GM23248 (cell line): Measurements from ENCODE around the gene DAAM1. TPM values are rescaled to one million over a fixed set of nuclear protein-coding genes. Genes with fewer than 3 reads are reported as not detected.

Source experiments
- DNase-seq: peaks from one replicate; pipeline ENCODE4 v3.0.0-alpha.2; 2015
- H2AFZ ChIP-seq: fragments of 200-600 bp; sonication (generic); 2 replicates; pipeline ENCODE4 v1.6.1; 2016; ENCODE audit warnings: antibody characterized with exemption
- H3F3A ChIP-seq: fragments of 200-600 bp; sonication (generic); 2 replicates; pipeline ENCODE4 v1.6.1; 2016; ENCODE audit warnings: mild to moderate bottlenecking, antibody characterized with exemption, mixed run types; ENCODE audit not compliant: insufficient read depth
- H3K27ac ChIP-seq: fragments of 200-600 bp; sonication (generic); 2 replicates; pipeline ENCODE4 v1.5.1; 2016; ENCODE audit warnings: mild to moderate bottlenecking
- H3K27me3 ChIP-seq: fragments of 200-600 bp; sonication (generic); replicated peaks from 2 replicates; pipeline ENCODE4 v1.6.1; 2016; ENCODE audit warnings: mild to moderate bottlenecking; ENCODE audit not compliant: insufficient read depth
- H3K36me3 ChIP-seq: fragments of 200-600 bp; sonication (generic); 2 replicates; pipeline ENCODE4 v1.6.1; 2016; ENCODE audit warnings: low read depth, mild to moderate bottlenecking
- H3K4me1 ChIP-seq: fragments of 200-600 bp; sonication (generic); 2 replicates; pipeline ENCODE4 v1.6.1; 2016; ENCODE audit warnings: mild to moderate bottlenecking; ENCODE audit not compliant: insufficient read depth
- H3K4me2 ChIP-seq: fragments of 200-600 bp; sonication (generic); one replicate; pipeline ENCODE4 v1.6.1; 2016; ENCODE audit warnings: mild to moderate bottlenecking; ENCODE audit not compliant: unreplicated experiment
- H3K4me3 ChIP-seq: fragments of 200-600 bp; sonication (generic); 2 replicates; pipeline ENCODE4 v1.5.1; 2016; ENCODE audit warnings: mild to moderate bottlenecking
- H3K79me2 ChIP-seq: fragments of 200-600 bp; sonication (generic); 2 replicates; pipeline ENCODE4 v1.6.1; 2016; ENCODE audit warnings: mild to moderate bottlenecking; ENCODE audit not compliant: insufficient read depth
- H3K9ac ChIP-seq: fragments of 200-600 bp; sonication (generic); 2 replicates; pipeline ENCODE4 v1.6.1; 2016; ENCODE audit warnings: mild to moderate bottlenecking
- H3K9me2 ChIP-seq: fragments of 200-600 bp; sonication (generic); 2 replicates; pipeline ENCODE4 v1.6.1; 2016; ENCODE audit warnings: mixed run types, mild to moderate bottlenecking, moderate library complexity; ENCODE audit not compliant: insufficient read depth
- H3K9me3 ChIP-seq: fragments of 200-600 bp; sonication (generic); one replicate; pipeline ENCODE4 v1.6.1; 2017; ENCODE audit warnings: low read depth
- H4K20me1 ChIP-seq: fragments of 200-600 bp; sonication (generic); 2 replicates; pipeline ENCODE4 v1.6.0; 2016; ENCODE audit not compliant: insufficient read depth
- EZH2 ChIP-seq: fragments of 200-600 bp; sonication (generic); IDR thresholded peaks from 2 replicates; pipeline ENCODE4 v1.6.1; 2018; ENCODE audit warnings: antibody characterized with exemption, mild to moderate bottlenecking; ENCODE audit not compliant: insufficient read depth, poor library complexity, severe bottlenecking
- EZH2phosphoT487 ChIP-seq: fragments of 200-600 bp; sonication (generic); IDR thresholded peaks from 2 replicates; pipeline ENCODE4 v1.6.1; 2018; ENCODE audit warnings: antibody characterized with exemption, moderate library complexity, mild to moderate bottlenecking, low read depth; ENCODE audit not compliant: insufficient read depth
- WGBS, 2 experiments: methylation state at CpG; one replicate each; pipeline ENCODE4 v1.1.6; 2015 to 2017; ENCODE audit warnings: low lambda C conversion rate in 2 of 2, low coverage in 1 of 2; ENCODE audit errors: missing lambda C conversion rate in 2 of 2; 5-methylcytosine and 5-hydroxymethylcytosine counted together
- in situ Hi-C: fragments of 300-500 bp; cut with MboI; formaldehyde crosslinking; loops from 2 replicates; pipeline ENCODE4 v1.15.0; 2020
- polyA plus RNA-seq: library from polyadenylated mRNA; unstranded; fragments of >200 nt; fragmentation: Nextera tagmentation; extraction: Ambion mirVana; gene quantifications from 2 replicates; pipeline ENCODE4 v1.2.1, GENCODE V29; 2016
- total RNA-seq: library from RNA; depleted of rRNA; stranded (reverse); fragments of >200 nt; shearing (Covaris generic); gene quantifications from 2 replicates; pipeline ENCODE4 v1.2.3, GENCODE V29; 2014

Gene DAAM1
- total and polyA plus RNA-seq, 2 experiments from 2014 or later, result 17.4 to 17.5 TPM

GRCh38 chr14:59394268-59394667, 205.8 kb downstream of the DAAM1 start:
- DNase-seq, result peak; percentile 35
- no peaks in the 10 kb centered on the region for H3K4me1 ChIP-seq

GRCh38 chr14:59395672-59396071, 207.2 kb downstream of the DAAM1 start:
- H3K4me3 ChIP-seq, result no peak overlapping the region
- H3K27me3 ChIP-seq, result no peaks in the 10 kb centered on the region
- H3K9me3 ChIP-seq, result no peaks in the 10 kb centered on the region
- no peaks in the 10 kb centered on the region for H3F3A ChIP-seq
- DNase-seq, result no peak
- in situ Hi-C loops, result no loop called here
- WGBS, 2 experiments, result 66 to 70% methylated on average over 3 of the region's 3 CpGs
- no peak overlapping the region for H3K4me2 ChIP-seq
- H3K79me2 ChIP-seq, result no peaks in the 10 kb centered on the region
- H3K36me3 ChIP-seq, result no peaks in the 10 kb centered on the region
- no peaks in the 10 kb centered on the region for H3K9me2 ChIP-seq
- no peak overlapping the region for H2AFZ ChIP-seq
- TF ChIP-seq EZH2phosphoT487, result no peak
- TF ChIP-seq EZH2, result no peak
- no peak overlapping the region for H3K27ac ChIP-seq
- no peaks in the 10 kb centered on the region for H4K20me1 ChIP-seq
- no peaks in the 10 kb centered on the region for H3K4me1 ChIP-seq
- H3K9ac ChIP-seq, result no peak overlapping the region

More at GRCh38 chr14:59394268-59394667, 205.8 kb downstream of the DAAM1 start:
- H3K4me3 ChIP-seq, result no peak overlapping the region
- H3K9ac ChIP-seq, result no peak overlapping the region
- H3F3A ChIP-seq, result no peaks in the 10 kb centered on the region
- H3K27me3 ChIP-seq, result no peaks in the 10 kb centered on the region
- H2AFZ ChIP-seq, result no peak overlapping the region
- H3K9me2 ChIP-seq, result no peaks in the 10 kb centered on the region
- in situ Hi-C loops, result no loop called here
- no peak for TF ChIP-seq EZH2phosphoT487
- no peak for TF ChIP-seq EZH2
- H3K4me2 ChIP-seq, result no peak overlapping the region
- no peaks in the 10 kb centered on the region for H3K36me3 ChIP-seq
- no peaks in the 10 kb centered on the region for H3K79me2 ChIP-seq
- no peak overlapping the region for H3K27ac ChIP-seq
- 79 to 83% methylated on average over 4 of the region's 4 CpGs for WGBS, 2 experiments
- H3K9me3 ChIP-seq, result no peaks in the 10 kb centered on the region
- H4K20me1 ChIP-seq, result no peaks in the 10 kb centered on the region

GRCh38 chr14:59398841-59399240, 210.4 kb downstream of the DAAM1 start:
- Histone ChIP-seq H3F3A (no peaks in the 10 kb centered on the region), H3K79me2 (no peaks in the 10 kb centered on the region), H3K36me3 (no peaks in the 10 kb centered on the region), H3K27ac (no peak overlapping the region), H3K9me3 (no peaks in the 10 kb centered on the region), H3K4me3 (no peak overlapping the region), H3K27me3 (no peaks in the 10 kb centered on the region), H3K4me1 (no peaks in the 10 kb centered on the region), H3K9me2 (no peaks in the 10 kb centered on the region), H3K9ac (no peak overlapping the region), H4K20me1 (no peaks in the 10 kb centered on the region), H3K4me2 (no peak overlapping the region), H2AFZ (no peak overlapping the region)
- no peak for TF ChIP-seq EZH2
- no peak for TF ChIP-seq EZH2phosphoT487
- WGBS, 2 experiments, result 93 to 96% methylated on average over 1 of the region's 1 CpG
- in situ Hi-C loops, result no loop called here
- DNase-seq, result no peak

GRCh38 chr14:59406454-59407245, 218.2 kb downstream of the DAAM1 start:
- peak; percentile 54 for DNase-seq
- H3K9me3 ChIP-seq, result no peaks in the 10 kb centered on the region
- peak overlapping the region; percentile 92 for H3K27ac ChIP-seq
- peaks cover 25% of the 10 kb centered on the region for H3K4me1 ChIP-seq
- peak overlapping the region; percentile 71 for H3K9ac ChIP-seq
- no peaks in the 10 kb centered on the region for H4K20me1 ChIP-seq
- WGBS, 2 experiments, result 43% methylated on average over 6 of the region's 6 CpGs
- H3F3A ChIP-seq, result peaks cover 16% of the 10 kb centered on the region
- no peaks in the 10 kb centered on the region for H3K36me3 ChIP-seq
- no peaks in the 10 kb centered on the region for H3K27me3 ChIP-seq
- no peak for TF ChIP-seq EZH2phosphoT487
- TF ChIP-seq EZH2, result no peak
- H3K4me2 ChIP-seq, result peak overlapping the region; percentile 78
- H3K9me2 ChIP-seq, result no peaks in the 10 kb centered on the region
- H2AFZ ChIP-seq, result peak overlapping the region; percentile 56
- H3K4me3 ChIP-seq, result peak overlapping the region; percentile 39
- in situ Hi-C loops, result no loop called here
- no peaks in the 10 kb centered on the region for H3K79me2 ChIP-seq
